OCI-LY7 (cell line): ENCODE measurements around the gene TCAIM. TPM values are rescaled to one million over a fixed set of nuclear protein-coding genes. Genes with fewer than 3 reads are reported as not detected.

Source experiments
- BruUV-seq: library from RNA; stranded (reverse); fragments of 400-500 nt; replicated peaks from 2 replicates; lab custom pipeline; 2021; lab: Mats Ljungman, UMichigan
- CTCF ChIA-PET: fragments of 300-600 bp; sonication (Branson Sonifier 250); formaldehyde crosslinking; loops from one replicate; lab custom pipeline; 2022; ENCODE audit warnings: antibody characterized with exemption; ENCODE audit not compliant: unreplicated experiment; lab: Charles Lee
- POLR2A ChIA-PET: fragments of 300-600 bp; sonication (Branson Sonifier 250); formaldehyde crosslinking; loops from one replicate; lab custom pipeline; 2022; ENCODE audit warnings: antibody characterized with exemption; lab: Charles Lee
- DNase-seq: peaks from one replicate; pipeline ENCODE4 v3.0.0-alpha.2; 2015; ENCODE audit warnings: low spot score
- H2AFZ ChIP-seq: fragments of 200-600 bp; sonication (generic), shearing (Covaris generic); 2 replicates; pipeline ENCODE4 v1.6.1; 2014; ENCODE audit warnings: mild to moderate bottlenecking, antibody characterized with exemption, low read length, moderate library complexity
- H3K27ac ChIP-seq: fragments of 200-600 bp; sonication (generic); 2 replicates; pipeline ENCODE4 v1.5.1; 2014; ENCODE audit warnings: mixed run types, low read depth, mild to moderate bottlenecking, moderate library complexity, low read length, inconsistent platforms; ENCODE audit not compliant: poor library complexity, severe bottlenecking
- H3K36me3 ChIP-seq: fragments of 200-600 bp; sonication (generic); 2 replicates; pipeline ENCODE4 v1.6.1; 2014; ENCODE audit warnings: mild to moderate bottlenecking, antibody characterized with exemption, low read length, moderate library complexity, mixed read lengths; ENCODE audit not compliant: insufficient read depth
- H3K4me1 ChIP-seq: fragments of 200-600 bp; sonication (generic); 2 replicates; pipeline ENCODE4 v1.5.1; 2014; ENCODE audit warnings: mild to moderate bottlenecking, low read length; ENCODE audit not compliant: insufficient read depth, poor library complexity, severe bottlenecking
- H3K4me2 ChIP-seq: fragments of 200-600 bp; sonication (generic); 2 replicates; pipeline ENCODE4 v1.6.1; 2014; ENCODE audit warnings: mild to moderate bottlenecking, low read length
- H3K4me3 ChIP-seq: fragments of 200-600 bp; sonication (generic); 2 replicates; pipeline ENCODE4 v1.5.1; 2014; ENCODE audit warnings: mild to moderate bottlenecking, low read depth, low read length; ENCODE audit not compliant: poor library complexity, severe bottlenecking
- H3K79me2 ChIP-seq: fragments of 200-600 bp; sonication (generic); 2 replicates; pipeline ENCODE4 v1.6.1; 2016; ENCODE audit warnings: low read depth, mild to moderate bottlenecking, low read length, moderate library complexity, mixed read lengths; ENCODE audit not compliant: insufficient read depth
- H3K9me2 ChIP-seq: fragments of 200-600 bp; sonication (generic); 2 replicates; pipeline ENCODE4 v1.6.1; 2016; ENCODE audit warnings: mild to moderate bottlenecking, low read length, mixed read lengths; ENCODE audit not compliant: insufficient read depth
- H3K9me3 ChIP-seq: fragments of 200-600 bp; sonication (generic); 2 replicates; pipeline ENCODE4 v1.6.1; 2014; ENCODE audit warnings: mild to moderate bottlenecking, mixed run types, low read length, mixed read lengths
- H4K20me1 ChIP-seq: fragments of 200-600 bp; sonication (generic); 2 replicates; pipeline ENCODE4 v1.6.1; 2014; ENCODE audit warnings: mild to moderate bottlenecking, antibody characterized with exemption, low read length, moderate library complexity, mixed read lengths; ENCODE audit not compliant: insufficient read depth
- CTCF ChIP-seq: fragments of 200-600 bp; sonication (generic); conservative IDR thresholded peaks from 2 replicates; pipeline ENCODE4 v1.5.1; 2014; ENCODE audit warnings: mild to moderate bottlenecking, antibody characterized with exemption, low read length, moderate library complexity, mixed read lengths
- EZH2phosphoT487 ChIP-seq: fragments of 200-600 bp; sonication (generic); IDR thresholded peaks from 2 replicates; pipeline ENCODE4 v1.6.1; 2018; ENCODE audit warnings: low read depth, borderline replicate concordance, mild to moderate bottlenecking, mixed run types, antibody characterized with exemption, low read length, moderate library complexity, mixed read lengths
- intact Hi-C: fragments of 100-400 bp; cut with micrococcal nuclease; formaldehyde crosslinking; loops from one replicate; pipeline ENCODE4 v1.10.0; 2022; ENCODE audit not compliant: unreplicated experiment
- total RNA-seq, 2 experiments: library from RNA; depleted of rRNA in 1 of 2; stranded (reverse); fragments of >200 nt in 1 of 2; shearing (Covaris generic) in 1 of 2; gene quantifications; 2 replicates each; pipeline ENCODE4 v1.2.3, GENCODE V29; 2014 to 2022

Gene TCAIM
- total RNA-seq, 2 experiments from 2014 or later: 15.2 to 24.0 TPM

GRCh38 chr3:44411031-44411645, 72.6 kb downstream of the TCAIM start:
- Histone ChIP-seq H3K4me1 (no peaks in the 10 kb centered on the region), H2AFZ (no peak overlapping the region), H3K79me2 (no peaks in the 10 kb centered on the region), H3K4me3 (no peak overlapping the region), H3K9me2 (no peaks in the 10 kb centered on the region), H3K27ac (no peak overlapping the region), H3K36me3 (no peaks in the 10 kb centered on the region), H3K9me3 (no peaks in the 10 kb centered on the region), H4K20me1 (no peaks in the 10 kb centered on the region), H3K4me2 (no peak overlapping the region)
- ChIA-PET CTCF (no interaction called here), POLR2A (interaction anchor here (0.6 kb wide), 1 partner anchor 15 kb away, joined by 3 read pairs; no protein-coding TSS in a partner anchor)
- TF ChIP-seq EZH2phosphoT487: no peak
- no peak for TF ChIP-seq CTCF
- DNase-seq: no peak
- no TSS peak for BruUV-seq
- intact Hi-C loops: no loop called here

- Histone ChIP-seq H4K20me1 (no peaks in the 10 kb centered on the region), H2AFZ (no peak overlapping the region), H3K27ac (no peak overlapping the region), H3K9me3 (no peaks in the 10 kb centered on the region), H3K36me3 (no peaks in the 10 kb centered on the region), H3K9me2 (no peaks in the 10 kb centered on the region), H3K4me3 (no peak overlapping the region), H3K79me2 (no peaks in the 10 kb centered on the region), H3K4me2 (no peak overlapping the region), H3K4me1 (no peaks in the 10 kb centered on the region)
- DNase-seq: no peak
- intact Hi-C loops: no loop called here
- POLR2A ChIA-PET: no interaction called here
- no peak for TF ChIP-seq CTCF
- no peak for TF ChIP-seq EZH2phosphoT487
- no TSS peak for BruUV-seq
- CTCF ChIA-PET: no interaction called here
Observed at GRCh38 chr3:44412365-44412764, 73.8 kb downstream of the TCAIM start.

GRCh38 chr3:44414517-44415090, 76.0 kb downstream of the TCAIM start:
- Histone ChIP-seq H3K79me2 (no peaks in the 10 kb centered on the region), H3K27ac (no peak overlapping the region), H3K36me3 (no peaks in the 10 kb centered on the region), H3K4me3 (no peak overlapping the region), H4K20me1 (no peaks in the 10 kb centered on the region), H2AFZ (no peak overlapping the region), H3K4me2 (no peak overlapping the region), H3K9me2 (no peaks in the 10 kb centered on the region), H3K9me3 (no peaks in the 10 kb centered on the region), H3K4me1 (no peaks in the 10 kb centered on the region)
- ChIA-PET POLR2A (interaction anchor here (1.0 kb wide), 1 partner anchor 25 kb away, joined by 4 read pairs; no protein-coding TSS in a partner anchor), CTCF (interaction anchor here (0.6 kb wide), 1 partner anchor 594 kb away, joined by 3 read pairs; no protein-coding TSS in a partner anchor)
- DNase-seq: no peak
- BruUV-seq: no TSS peak
- TF ChIP-seq CTCF (no peak), EZH2phosphoT487 (no peak)
- intact Hi-C loops: no loop called here
